Activated CD4-positive, CD25-positive, alpha-beta regulatory T cell treated with anti-CD3 and anti-CD28 coated beads, Interleukin-2, amount 50 U/mL, for 16 hours (primary cell): ENCODE data around the gene PLCD1.
"Not testable (repeated sequence)": the region's sequence is repeated elsewhere in the genome, so short reads cannot be mapped to it uniquely, and the experiment has no call there.

ENCODE experiments used
- DNase-seq: peaks from one replicate; pipeline ENCODE4 v3.0.0-alpha.2; 2020; ENCODE audit warnings: low read depth, low spot score

The PLCD1 gene

GRCh38 chr3:38000965-38001455 is 28.4 kb downstream of the PLCD1 start:
- DNase-seq, result no peak

GRCh38 chr3:38000242-38000916 is 29.1 kb downstream of the PLCD1 start:
- DNase-seq, result no peak

GRCh38 chr3:37999836-38000235 is 29.6 kb downstream of the PLCD1 start:
- no peak for DNase-seq

- DNase-seq, result no peak
Measured at GRCh38 chr3:37997791-37998370, 31.6 kb downstream of the PLCD1 start.

- DNase-seq, result no peak
Measured at GRCh38 chr3:37997342-37997741, 32.1 kb downstream of the PLCD1 start.

GRCh38 chr3:37996785-37997301 is 32.6 kb downstream of the PLCD1 start:
- peak; percentile 60 for DNase-seq

- DNase-seq, result no peak
Measured at GRCh38 chr3:37995652-37996641, 33.5 kb downstream of the PLCD1 start.

- DNase-seq, result no peak
Measured at GRCh38 chr3:37994639-37994972, 34.8 kb downstream of the PLCD1 start.

GRCh38 chr3:37993820-37994638 is 35.4 kb downstream of the PLCD1 start:
- no peak for DNase-seq

- no peak for DNase-seq
Measured at GRCh38 chr3:37993460-37993819, 36.0 kb downstream of the PLCD1 start.

GRCh38 chr3:37993067-37993455 is 36.4 kb downstream of the PLCD1 start:
- DNase-seq, result no peak

GRCh38 chr3:37992271-37993066 is 37.0 kb downstream of the PLCD1 start:
- no peak for DNase-seq

GRCh38 chr3:37991823-37992222 is 37.6 kb downstream of the PLCD1 start:
- no peak for DNase-seq

- no peak for DNase-seq
Measured at GRCh38 chr3:37991109-37991508, 38.3 kb downstream of the PLCD1 start.

GRCh38 chr3:37990527-37990926 is 38.9 kb downstream of the PLCD1 start, which contains the start of gene VILL:
VILL (plus strand) TSS chr3:37990786; CDS start chr3:37993673, 2,887 bp downstream.
- no peak for DNase-seq

- no peak for DNase-seq
Measured at GRCh38 chr3:37989821-37990480, 39.5 kb downstream of the PLCD1 start.

- no peak for DNase-seq
Measured at GRCh38 chr3:37988931-37989525, 40.4 kb downstream of the PLCD1 start.

- DNase-seq, result not testable (repeated sequence)
Measured at GRCh38 chr3:37988376-37988775, 41.1 kb downstream of the PLCD1 start.

GRCh38 chr3:37987751-37988179 is 41.7 kb downstream of the PLCD1 start:
- no peak for DNase-seq
